SK-N-MC (cell line): Measurements from ENCODE around the gene BMP4.

Source experiments
- EZH2 ChIP-seq: fragments of 200-600 bp; sonication (generic); IDR thresholded peaks from one replicate; pipeline ENCODE4 v1.6.1; 2017; ENCODE audit warnings: antibody characterized with exemption
- FOXP2 ChIP-seq: optimal IDR thresholded peaks from 2 replicates; pipeline ENCODE3; 2011; ENCODE audit warnings: mild to moderate bottlenecking, moderate library complexity; ENCODE audit not compliant: insufficient read depth; ENCODE audit errors: extremely low read length, control extremely low read depth
- POLR2AphosphoS5 ChIP-seq: IDR thresholded peaks from 2 replicates; pipeline ENCODE4 v1.6.1; 2012; ENCODE audit warnings: mild to moderate bottlenecking, low read depth, low read length, borderline replicate concordance

DNA sequence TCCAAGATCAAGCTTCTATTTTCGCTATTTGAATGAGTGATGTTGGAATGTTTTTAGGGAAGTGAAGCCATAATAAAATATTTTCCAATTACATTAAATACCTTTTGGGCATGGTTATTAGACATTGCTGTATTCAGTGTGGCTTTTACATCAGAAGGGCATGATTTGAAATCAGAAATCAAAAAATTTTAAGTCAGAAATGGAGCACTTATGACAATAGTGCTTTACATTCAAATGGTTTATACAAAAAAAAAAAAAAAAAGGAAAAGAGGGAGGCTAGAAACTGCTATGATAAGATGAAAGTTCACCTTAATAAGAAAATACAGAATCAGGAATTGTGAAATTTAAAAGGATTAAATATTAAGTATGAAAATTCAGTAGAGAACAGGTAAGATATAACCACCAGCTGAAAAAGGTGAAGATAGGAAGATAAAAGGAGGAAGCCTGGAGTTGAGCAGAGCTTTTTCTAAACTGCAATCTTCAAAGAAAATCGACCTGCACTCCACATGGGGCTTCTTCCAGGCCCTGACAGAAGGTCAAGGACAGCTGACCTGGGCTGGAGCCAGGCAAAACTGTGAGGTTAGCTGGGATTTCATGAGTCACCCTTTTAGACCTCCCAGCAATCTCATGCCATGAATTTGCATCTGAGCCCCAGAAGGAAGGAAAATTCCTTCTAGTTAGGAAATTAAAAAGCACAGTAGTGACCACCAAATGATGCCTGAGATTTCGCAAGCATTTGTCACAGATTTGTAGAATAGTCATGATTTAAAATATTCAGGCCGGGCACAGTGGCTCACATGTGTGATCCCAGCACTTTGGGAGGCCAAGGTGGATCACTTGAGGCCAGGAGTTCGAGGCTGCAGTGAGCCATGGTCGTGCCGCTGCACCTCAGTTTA, 23.4 kb upstream of the BMP4 start:
- TF ChIP-seq EZH2 = no peak
- TF ChIP-seq POLR2AphosphoS5 = no peak
- no peak for TF ChIP-seq FOXP2
